ENCODE measurements around the gene AADAC.
"Not testable (repeated sequence)": the region's sequence is repeated elsewhere in the genome, so short reads cannot be mapped to it uniquely, and the experiment has no call there.

GRCh38 chr3:151764699-151765098, 49.2 kb upstream of the AADAC start:
- TF ChIP-seq CTCF, POLR2A (IDR thresholded peaks at IDR 0.05): not testable (repeated sequence)

Measured in Peyer's patch (tissue), 4 donors.